HepG2 (cell line): Measurements from ENCODE around the gene TFCP2L1. TPM values are rescaled to one million over a fixed set of nuclear protein-coding genes. Genes with fewer than 3 reads are reported as not detected.

Experiments
- ATAC-seq: fragments of 200-7000 bp; cut with Tn5 transposase; 3 replicates; pipeline ENCODE4 v1.9.1; 2020; ENCODE audit warnings: mild to moderate bottlenecking, moderate library complexity
- BruUV-seq: library from RNA; stranded (reverse); fragments of 400-500 nt; replicated peaks from 2 replicates; lab custom pipeline; 2021; lab: Mats Ljungman, UMichigan
- CTCF ChIA-PET: fragments of 300-600 bp; formaldehyde crosslinking; extraction: SDS; loops from one replicate; lab custom pipeline; 2021; ENCODE audit warnings: low total read pairs, inconsistent platforms, low intra/inter-chr PET ratio; lab: Yijun Ruan, JAX
- POLR2A ChIA-PET: fragments of 350-600 bp; sonication (Branson Sonifier 250); formaldehyde crosslinking; loops from one replicate; lab custom pipeline; 2020; ENCODE audit warnings: antibody characterized with exemption, inconsistent platforms; lab: Yijun Ruan, JAX
- DNase-seq: peaks from one replicate; pipeline ENCODE4 v3.0.0-alpha.2; 2015; ENCODE audit warnings: low spot score
- FAIRE-seq: peaks from 3 replicates; lab custom pipeline; 2011; peaks lifted over from hg19 to GRCh38; lab: Jason Lieb, UNC
- H2AFZ ChIP-seq: one replicate; pipeline ENCODE4 v1.6.1; 2011; ENCODE audit warnings: low read length, inconsistent platforms
- H3K27ac ChIP-seq: fragments of 300-600 bp; 3 replicates; pipeline ENCODE4 v1.8.0; 2011; ENCODE audit warnings: mixed run types, mild to moderate bottlenecking, mixed read lengths, low read length, inconsistent platforms; ENCODE audit not compliant: insufficient read depth; ENCODE audit errors: extremely low read length
- H3K27me3 ChIP-seq, 2 experiments: fragments of 200-600 bp in 1 of 2; 2 replicates in 1 of 2; 3 replicates in 1 of 2; pipeline versions ENCODE4 v1.6.0 to v1.8.0; 2011; ENCODE audit warnings: low read length in 2 of 2, mild to moderate bottlenecking in 2 of 2, moderate library complexity in 2 of 2, inconsistent platforms in 1 of 2; ENCODE audit not compliant: insufficient read depth in 2 of 2, control insufficient read depth in 1 of 2
- H3K36me3 ChIP-seq, 2 experiments: fragments of 200-600 bp in 1 of 2; replicated peaks in 1 of 2; 2 replicates in 1 of 2; 3 replicates in 1 of 2; pipeline versions ENCODE4 v1.5.1 to v1.8.0; 2011; ENCODE audit warnings: low read length in 2 of 2, inconsistent platforms in 1 of 2; ENCODE audit not compliant: insufficient read depth in 2 of 2, control insufficient read depth in 1 of 2
- H3K4me1 ChIP-seq: 2 replicates; pipeline ENCODE4 v1.5.1; 2012; ENCODE audit warnings: low read length, inconsistent platforms; ENCODE audit not compliant: insufficient read depth
- H3K4me2 ChIP-seq: 2 replicates; pipeline ENCODE4 v1.6.0; 2011; ENCODE audit warnings: low read depth, low read length, inconsistent platforms
- H3K4me3 ChIP-seq, 3 experiments: fragments of 200-600 bp in 1 of 3; sonication (generic), shearing (Covaris generic) in 1 of 3; replicated peaks in 1 of 3; 2 replicates each; pipeline ENCODE4 v1.5.1; 2011 to 2016; ENCODE audit warnings: low read length in 3 of 3, inconsistent platforms in 2 of 3, low read depth in 2 of 3, mild to moderate bottlenecking in 2 of 3, control low read depth in 1 of 3, mixed read lengths in 1 of 3; ENCODE audit not compliant: insufficient read depth in 1 of 3
- H3K79me2 ChIP-seq: one replicate; pipeline ENCODE4 v1.6.1; 2011; ENCODE audit warnings: low read length, inconsistent platforms; ENCODE audit not compliant: insufficient read depth
- H3K9ac ChIP-seq: 2 replicates; pipeline ENCODE4 v1.6.0; 2011; ENCODE audit warnings: mild to moderate bottlenecking, low read depth, low read length, inconsistent platforms; ENCODE audit not compliant: insufficient read depth
- H3K9me3 ChIP-seq: 2 replicates; pipeline ENCODE4 v1.5.1; 2012; ENCODE audit warnings: mild to moderate bottlenecking, low read length
- H4K20me1 ChIP-seq: 2 replicates; pipeline ENCODE4 v1.6.0; 2011; ENCODE audit warnings: inconsistent platforms, mild to moderate bottlenecking, low read length, moderate library complexity; ENCODE audit not compliant: insufficient read depth
- CREB1 ChIP-seq, 2 experiments: fragments of 450-650 bp in 1 of 2; IDR thresholded peaks; 2 replicates each; pipeline ENCODE4 v1.6.1; 2016 to 2017; ENCODE audit warnings: control low read depth in 1 of 2, mild to moderate bottlenecking in 1 of 2, missing compliant biosample characterization in 1 of 2, missing genetic modification characterization in 1 of 2
- DNMT1 ChIP-seq: sonication (generic); formaldehyde crosslinking; IDR thresholded peaks from 2 replicates; pipeline ENCODE4 v1.5.1; 2020; ENCODE audit warnings: mild to moderate bottlenecking, missing genetic modification reagents
- EP300 ChIP-seq, 3 experiments: sonication (generic) in 1 of 3; formaldehyde crosslinking in 1 of 3; IDR thresholded peaks; 2 replicates each; pipeline versions ENCODE4 v1.5.1 to v1.6.1; 2011 to 2020; ENCODE audit warnings: low read depth in 2 of 3, low read length in 2 of 3, borderline replicate concordance in 1 of 3, improper control_type of control experiment in 1 of 3, mild to moderate bottlenecking in 1 of 3, missing genetic modification reagents in 1 of 3, moderate library complexity in 1 of 3
- FLYWCH1 ChIP-seq: sonication (generic); formaldehyde crosslinking; IDR thresholded peaks from 2 replicates; pipeline ENCODE4 v1.8.1; 2023; ENCODE audit warnings: mild to moderate bottlenecking, missing genetic modification reagents
- GLI4 ChIP-seq: sonication (generic); formaldehyde crosslinking; IDR thresholded peaks from 2 replicates; pipeline ENCODE4 v1.5.1; 2020; ENCODE audit warnings: missing genetic modification reagents, mild to moderate bottlenecking, moderate library complexity, borderline replicate concordance
- HOXA5 ChIP-seq: sonication (generic); formaldehyde crosslinking; IDR thresholded peaks from 2 replicates; pipeline ENCODE4 v1.4.0; 2020; ENCODE audit warnings: missing genetic modification reagents
- JARID2 ChIP-seq: sonication (generic); formaldehyde crosslinking; IDR thresholded peaks from 2 replicates; pipeline ENCODE4 v1.8.1; 2023; ENCODE audit warnings: missing genetic modification reagents, inconsistent platforms; ENCODE audit not compliant: insufficient replicate concordance
- JUN ChIP-seq: sonication (generic); formaldehyde crosslinking; IDR thresholded peaks from 2 replicates; pipeline ENCODE4 v1.4.0; 2020; ENCODE audit warnings: mild to moderate bottlenecking, missing genetic modification reagents
- MED1 ChIP-seq: sonication (generic); formaldehyde crosslinking; IDR thresholded peaks from 2 replicates; pipeline ENCODE4 v1.4.0; 2020; ENCODE audit warnings: missing genetic modification reagents
- NKX3-1 ChIP-seq: sonication (generic); formaldehyde crosslinking; IDR thresholded peaks from 2 replicates; pipeline ENCODE4 v1.5.0; 2020; ENCODE audit warnings: missing genetic modification reagents
- RNF219 ChIP-seq: sonication (generic); formaldehyde crosslinking; IDR thresholded peaks from 2 replicates; pipeline ENCODE4 v1.5.0; 2020; ENCODE audit warnings: mild to moderate bottlenecking, missing genetic modification reagents
- SRSF9 ChIP-seq: fragments of 200-400 bp; formaldehyde crosslinking; IDR thresholded peaks from 2 replicates; pipeline ENCODE4 v1.6.1; 2018; ENCODE audit warnings: borderline replicate concordance, mild to moderate bottlenecking, low read depth, low read length; ENCODE audit not compliant: insufficient read depth, poor library complexity, severe bottlenecking
- ZMYM2 ChIP-seq: sonication (generic); formaldehyde crosslinking; IDR thresholded peaks from 2 replicates; pipeline ENCODE4 v1.8.0; 2022; ENCODE audit warnings: mild to moderate bottlenecking, missing genetic modification reagents
- ZNF230 ChIP-seq: sonication (generic); formaldehyde crosslinking; IDR thresholded peaks from 2 replicates; pipeline ENCODE4 v1.4.0; 2020; ENCODE audit warnings: mild to moderate bottlenecking, missing genetic modification reagents
- ZNF30 ChIP-seq: sonication (generic); formaldehyde crosslinking; IDR thresholded peaks from 2 replicates; pipeline ENCODE4 v1.5.0; 2020; ENCODE audit warnings: mild to moderate bottlenecking, missing genetic modification reagents
- ZNF383 ChIP-seq: sonication (generic); formaldehyde crosslinking; IDR thresholded peaks from 2 replicates; pipeline ENCODE4 v1.4.0; 2020; ENCODE audit warnings: missing genetic modification reagents, mild to moderate bottlenecking, borderline replicate concordance
- ZNF674 ChIP-seq: sonication (generic); formaldehyde crosslinking; IDR thresholded peaks from 2 replicates; pipeline ENCODE4 v1.5.0; 2020; ENCODE audit warnings: low read depth, mild to moderate bottlenecking, missing genetic modification reagents
- ZNF749 ChIP-seq: sonication (generic); formaldehyde crosslinking; IDR thresholded peaks from 2 replicates; pipeline ENCODE4 v1.8.0; 2022; ENCODE audit warnings: mild to moderate bottlenecking, missing genetic modification reagents, moderate library complexity, borderline replicate concordance
- ZNF780A ChIP-seq: sonication (generic); formaldehyde crosslinking; IDR thresholded peaks from 2 replicates; pipeline ENCODE4 v1.8.0; 2022; ENCODE audit warnings: mild to moderate bottlenecking, missing genetic modification reagents, moderate library complexity
- ZSCAN9 ChIP-seq: IDR thresholded peaks from 2 replicates; pipeline ENCODE4 v1.6.1; 2016; ENCODE audit warnings: borderline replicate concordance
- WGBS: methylation state at CpG from one replicate; pipeline ENCODE4 v1.1.6; 2017; ENCODE audit warnings: low lambda C conversion rate; 5-methylcytosine and 5-hydroxymethylcytosine counted together
- in situ Hi-C: cut with HindIII; loops from 2 replicates; pipeline ENCODE4 v1.10.0; 2017; ENCODE audit warnings: low pct_unique_long_range_greater_than_20kb; ENCODE audit not compliant: extremely low pct_ligation_motif_present
- intact Hi-C: fragments of 100-400 bp; cut with micrococcal nuclease; formaldehyde crosslinking; loops from one replicate; pipeline ENCODE4 v1.10.0; 2022; ENCODE audit not compliant: unreplicated experiment
- polyA plus RNA-seq, 8 experiments: library from polyadenylated mRNA; depleted of rRNA in 3 of 8; stranded (reverse) in 7 of 8; unstranded in 1 of 8; fragments of >200 nt; fragmentation: Illumina TruSeq in 4 of 8; extraction: Trizol in 4 of 8; gene quantifications; 2 replicates each; pipeline versions ENCODE4 v1.2.1 to v1.2.3, GENCODE V29; 2011 to 2016; ENCODE audit warnings: low read depth in 4 of 8, missing spikeins in 1 of 8, mixed read lengths in 1 of 8; ENCODE audit not compliant: insufficient read depth in 1 of 8
- total RNA-seq, 5 experiments: library from RNA; depleted of rRNA; stranded (reverse); fragments of >200 nt; fragmentation: Illumina TruSeq; extraction: Trizol; gene quantifications; 2 replicates each; pipeline ENCODE4 v1.2.3, GENCODE V29; 2016; ENCODE audit warnings: low read depth in 1 of 5

TFCP2L1 gene
- total and polyA plus RNA-seq, 2 of the 13 experiments (the other 11 are each of a cell fraction or from before 2014, with no cell fraction given) = under 0.01 TPM; not detected in 1

GRCh38 chr2:121286506-121286905, 1.5 kb upstream of the TFCP2L1 start:
- Histone ChIP-seq H3K4me2 (no peak overlapping the region), H3K4me3 (no peak overlapping the region), H3K9me3 (no peaks in the 10 kb centered on the region), H3K27ac (no peak overlapping the region), H3K4me1 (peaks cover 29% of the 10 kb centered on the region), H4K20me1 (no peaks in the 10 kb centered on the region), H3K27me3 (peaks cover 20 to 87% of the 10 kb centered on the region in 2 experiments), H2AFZ (no peak overlapping the region)
- POLR2A ChIA-PET = no interaction called here
- no TSS peak for BruUV-seq
- CTCF ChIA-PET = no interaction called here
- FAIRE-seq = no peak
- 3% methylated on average over 3 of the region's 4 CpGs for WGBS
- in situ Hi-C loops = no loop called here
- no peak for DNase-seq
- ATAC-seq = no peak; the same call in 2 of the 3 replicates
- TF ChIP-seq JARID2 (CRISPR knock-in tag) = no peak
- TF ChIP-seq ZNF674 (CRISPR knock-in tag) = no peak
- no peak for TF ChIP-seq ZNF749
- TF ChIP-seq HOXA5 (CRISPR knock-in tag) = no peak
- TF ChIP-seq MED1 (CRISPR knock-in tag) = no peak
- TF ChIP-seq FLYWCH1 (CRISPR knock-in tag) = no peak
- no peak for TF ChIP-seq JUN (CRISPR knock-in tag)
- TF ChIP-seq GLI4 (CRISPR knock-in tag) = no peak
- no peak for TF ChIP-seq ZMYM2 (CRISPR knock-in tag)
- no peak for TF ChIP-seq RNF219 (CRISPR knock-in tag)
- no peak for TF ChIP-seq ZSCAN9 (CRISPR knock-in tag)
- no peak for TF ChIP-seq ZNF30
- TF ChIP-seq EP300 (IDR thresholded peaks at IDR 0.05; ENCODE audit: low read depth in 2 of 2, low read length in 2 of 2) = no peak
- TF ChIP-seq EP300 (CRISPR knock-in tag; IDR thresholded peaks at IDR 0.05; ENCODE audit: borderline replicate concordance) = no peak
- no peak for TF ChIP-seq ZNF230 (CRISPR knock-in tag)
- no peak for TF ChIP-seq CREB1 (IDR thresholded peaks at IDR 0.05)
- TF ChIP-seq CREB1 (CRISPR knock-in tag; IDR thresholded peaks at IDR 0.05) = no peak
- TF ChIP-seq ZNF383 (CRISPR knock-in tag) = no peak
- TF ChIP-seq DNMT1 = no peak
- TF ChIP-seq SRSF9 = no peak
- TF ChIP-seq ZNF780A (CRISPR knock-in tag) = no peak
- TF ChIP-seq NKX3-1 (CRISPR knock-in tag) = no peak
- TF ChIP-seq, all 625 proteins: peak for 0
- intact Hi-C loops = no loop called here
- Histone ChIP-seq H3K9ac (no peak overlapping the region), H3K79me2 (no peaks in the 10 kb centered on the region), H3K36me3 (no peaks in the 10 kb centered on the region)
